Naive thymus-derived CD4-positive, alpha-beta T cell (primary cell): ENCODE data around the gene PLA2G10. TPM values are rescaled to one million over a fixed set of nuclear protein-coding genes. Genes with fewer than 3 reads are reported as not detected.
"Not testable (repeated sequence)": the region's sequence is repeated elsewhere in the genome, so short reads cannot be mapped to it uniquely, and the experiment has no call there.

Experiments used
- ATAC-seq: fragments of 150-1000 bp; cut with Tn5 transposase; 2 replicates; pipeline ENCODE4 v1.10.0; 2021; ENCODE audit warnings: mild to moderate bottlenecking, moderate library complexity
- CTCF ChIA-PET: fragments of 350-600 bp; sonication (Branson Sonifier 250); formaldehyde crosslinking; loops from one replicate; lab custom pipeline; 2021; ENCODE audit warnings: antibody characterized with exemption; lab: Charles Lee
- POLR2A ChIA-PET: fragments of 350-600 bp; sonication (Branson Sonifier 250); formaldehyde crosslinking; loops from one replicate; lab custom pipeline; 2021; ENCODE audit warnings: antibody characterized with exemption, inconsistent platforms; lab: Charles Lee
- DNase-seq, 9 donors: peaks; one replicate each; pipeline versions ENCODE4 v3.0.0 to v3.0.0-alpha.2; 2020 to 2022; ENCODE audit warnings: mixed read lengths in 1 of 9
- H3K27ac ChIP-seq: one replicate; pipeline ENCODE4 v1.7.0; 2013; ENCODE audit warnings: mild to moderate bottlenecking, low read depth, low read length, moderate library complexity
- H3K27me3 ChIP-seq, 2 donors: one replicate each; pipeline ENCODE4 v1.7.0; 2013; ENCODE audit warnings: low read length in 2 of 2, mild to moderate bottlenecking in 2 of 2, moderate library complexity in 2 of 2; ENCODE audit not compliant: control insufficient read depth in 2 of 2, insufficient read depth in 2 of 2
- H3K36me3 ChIP-seq, 3 experiments: 1 replicate in 2 of 3; 2 replicates in 1 of 3; pipeline ENCODE4 v1.7.0; 2013; ENCODE audit warnings: low read length in 3 of 3, mild to moderate bottlenecking in 3 of 3, moderate library complexity in 1 of 3; ENCODE audit not compliant: insufficient read depth in 3 of 3, control insufficient read depth in 2 of 3
- H3K4me1 ChIP-seq, 2 donors: one replicate each; pipeline ENCODE4 v1.7.0; 2013; ENCODE audit warnings: low read length in 2 of 2, mild to moderate bottlenecking in 2 of 2, moderate library complexity in 1 of 2; ENCODE audit not compliant: control insufficient read depth in 2 of 2, insufficient read depth in 2 of 2
- H3K4me3 ChIP-seq: 2 replicates; pipeline ENCODE4 v1.7.0; 2013; ENCODE audit warnings: mild to moderate bottlenecking, low read length
- H3K9me3 ChIP-seq, 3 experiments: 1 replicate in 2 of 3; 2 replicates in 1 of 3; pipeline ENCODE4 v1.7.0; 2013; ENCODE audit warnings: low read length in 3 of 3; ENCODE audit not compliant: control insufficient read depth in 2 of 3
- H3K27ac Mint-ChIP-seq, 9 donors: one replicate each; pipeline ENCODE4 v1.8.0; 2020 to 2022; ENCODE audit warnings: mixed read lengths in 9 of 9, mild to moderate bottlenecking in 8 of 9, moderate library complexity in 5 of 9, inconsistent platforms in 2 of 9
- H3K27me3 Mint-ChIP-seq, 5 donors: one replicate each; pipeline ENCODE4 v1.8.0; 2021 to 2022; ENCODE audit warnings: mixed read lengths in 5 of 5, mild to moderate bottlenecking in 1 of 5
- H3K36me3 Mint-ChIP-seq, 5 donors: one replicate each; pipeline ENCODE4 v1.8.0; 2020 to 2022; ENCODE audit warnings: mixed read lengths in 5 of 5, mild to moderate bottlenecking in 3 of 5, inconsistent platforms in 1 of 5
- H3K4me1 Mint-ChIP-seq, 7 donors: one replicate each; pipeline ENCODE4 v1.8.0; 2020 to 2022; ENCODE audit warnings: mixed read lengths in 7 of 7, mild to moderate bottlenecking in 3 of 7, inconsistent platforms in 1 of 7
- H3K4me3 Mint-ChIP-seq, 10 donors: one replicate each; pipeline ENCODE4 v1.8.0; 2020 to 2022; ENCODE audit warnings: mild to moderate bottlenecking in 10 of 10, mixed read lengths in 10 of 10, moderate library complexity in 6 of 10, inconsistent platforms in 2 of 10
- H3K9me3 Mint-ChIP-seq, 11 donors: one replicate each; pipeline ENCODE4 v1.8.0; 2020 to 2022; ENCODE audit warnings: mixed read lengths in 11 of 11, mild to moderate bottlenecking in 4 of 11, inconsistent platforms in 1 of 11, moderate library complexity in 1 of 11
- intact Hi-C, 2 donors: fragments of 100-400 bp; cut with micrococcal nuclease; formaldehyde crosslinking; loops; one replicate each; pipeline ENCODE4 v1.15.1; 2023
- polyA plus RNA-seq, 2 donors: library from polyadenylated mRNA; unstranded; fragments of 300-500 nt; fragmentation: Illumina TruSeq; gene quantifications; one replicate each; pipeline ENCODE4 v1.2.3, GENCODE V29; 2021
- total RNA-seq, 6 experiments: library from RNA in 5 of 6; stranded (reverse) in 5 of 6; gene quantifications; 1 replicate in 5 of 6; 2 replicates in 1 of 6; pipeline ENCODE4 v1.2.3 and lab custom pipeline; 2021 to 2026

PLA2G10 gene
- total and polyA plus RNA-seq, 7 experiments from 2014 or later, result not detected

DNA sequence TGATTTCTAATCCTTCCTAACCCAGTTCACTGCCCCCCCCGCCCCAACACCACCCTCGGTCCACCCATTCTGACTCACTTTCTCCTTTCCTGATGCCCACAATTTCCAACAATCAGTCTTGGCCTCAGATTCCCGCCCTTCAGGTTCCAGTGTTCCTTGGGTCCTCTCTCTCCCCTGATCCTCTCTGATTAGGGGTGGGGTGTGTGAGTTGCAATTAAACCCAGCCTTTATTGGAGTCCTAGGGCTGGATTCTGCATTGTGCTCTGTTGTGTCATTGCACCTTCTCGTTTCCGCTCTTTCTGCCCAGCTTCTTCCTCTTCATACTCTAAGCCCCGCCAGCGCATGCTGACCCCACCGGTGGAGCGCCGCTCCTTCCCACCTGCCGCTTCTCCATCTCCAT lies 8.6 kb upstream of the PLA2G10 start:
- H3K27ac ChIP-seq, H3K4me3 Mint-ChIP-seq, H3K4me1 Mint-ChIP-seq, H3K4me3 ChIP-seq, H3K36me3 ChIP-seq, POLR2A ChIA-PET, H3K27me3 ChIP-seq, H3K4me1 ChIP-seq, H3K36me3 Mint-ChIP-seq, H3K27ac Mint-ChIP-seq, DNase-seq, intact Hi-C loops, H3K9me3 ChIP-seq, ATAC-seq, H3K9me3 Mint-ChIP-seq, H3K27me3 Mint-ChIP-seq, CTCF ChIA-PET: not testable (repeated sequence)

DNA sequence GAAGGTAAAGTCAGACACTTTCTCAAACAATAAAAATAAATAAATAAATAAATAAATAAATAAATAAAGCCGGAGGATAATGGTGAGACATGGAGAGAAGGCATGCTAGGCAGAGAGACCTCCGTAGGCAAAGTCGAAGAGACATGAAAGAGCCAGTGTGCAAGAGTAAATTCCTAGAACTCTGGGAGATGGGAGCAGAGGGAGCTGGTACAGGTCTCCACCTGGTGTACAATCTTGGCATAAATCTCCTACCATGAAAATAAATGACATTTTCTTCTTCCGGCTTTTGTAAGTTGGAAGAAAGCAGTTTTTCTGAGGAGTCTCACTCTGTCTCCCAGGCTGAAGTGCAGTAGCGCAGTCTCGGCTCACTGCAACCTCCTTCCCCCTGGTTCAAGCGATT lies 7.8 kb upstream of the PLA2G10 start:
- H3K36me3 ChIP-seq, H3K27me3 ChIP-seq, H3K27me3 Mint-ChIP-seq, H3K4me3 ChIP-seq, intact Hi-C loops, ATAC-seq, CTCF ChIA-PET, H3K4me3 Mint-ChIP-seq, H3K4me1 Mint-ChIP-seq, POLR2A ChIA-PET, H3K36me3 Mint-ChIP-seq, H3K27ac Mint-ChIP-seq, H3K9me3 Mint-ChIP-seq, DNase-seq, H3K4me1 ChIP-seq, H3K9me3 ChIP-seq, H3K27ac ChIP-seq: not testable (repeated sequence)

DNA sequence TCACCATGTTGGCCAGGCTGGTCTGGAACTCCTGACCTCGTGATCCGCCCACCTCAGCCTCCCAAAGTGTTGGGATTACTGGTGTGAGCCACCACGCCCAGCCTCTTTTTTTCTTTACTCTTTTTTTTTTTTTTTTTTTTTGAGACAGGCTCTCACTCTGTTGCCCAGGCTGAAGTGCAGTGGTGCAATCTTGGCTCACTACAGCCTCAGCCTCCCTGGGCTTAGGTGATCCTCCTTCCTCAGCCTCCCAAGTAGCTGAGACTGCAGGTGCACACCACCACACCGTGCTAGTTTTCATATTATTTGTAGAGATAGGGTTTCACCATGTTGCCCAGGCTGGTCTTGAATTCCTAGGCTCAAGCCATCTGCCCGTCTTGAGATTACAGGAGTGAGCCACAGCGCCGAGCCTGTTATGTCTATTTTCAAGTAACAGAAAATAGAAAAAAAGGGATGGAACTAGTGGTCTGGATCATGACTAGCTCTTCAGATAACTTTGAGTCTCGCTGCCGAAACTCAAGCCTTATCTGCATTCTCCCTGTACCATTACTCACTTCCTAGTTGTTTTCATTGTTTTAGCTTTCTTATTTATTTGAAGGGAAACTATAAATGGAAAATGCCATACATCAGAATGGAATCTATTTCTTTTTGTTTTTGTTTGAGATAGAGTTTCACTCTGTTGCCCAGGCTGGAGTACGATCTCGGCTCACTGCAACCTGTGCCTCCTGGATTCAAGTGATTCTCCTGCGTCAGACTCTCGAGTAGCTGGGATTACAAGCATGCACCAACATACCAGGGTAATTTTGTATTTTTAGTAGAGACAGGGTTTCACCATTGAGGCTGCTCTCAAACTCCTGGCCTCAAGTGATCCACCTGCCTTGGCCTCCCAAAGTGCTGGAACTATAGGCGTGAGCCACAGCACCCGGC lies 8.0 kb downstream of the PLA2G10 start:
- H3K36me3 ChIP-seq, H3K27ac ChIP-seq, H3K9me3 ChIP-seq, H3K27me3 Mint-ChIP-seq, H3K27me3 ChIP-seq, POLR2A ChIA-PET, H3K27ac Mint-ChIP-seq, H3K4me3 Mint-ChIP-seq, H3K9me3 Mint-ChIP-seq, H3K4me1 Mint-ChIP-seq, intact Hi-C loops, H3K4me3 ChIP-seq, H3K36me3 Mint-ChIP-seq, CTCF ChIA-PET, ATAC-seq, DNase-seq, H3K4me1 ChIP-seq: not testable (repeated sequence)

DNA sequence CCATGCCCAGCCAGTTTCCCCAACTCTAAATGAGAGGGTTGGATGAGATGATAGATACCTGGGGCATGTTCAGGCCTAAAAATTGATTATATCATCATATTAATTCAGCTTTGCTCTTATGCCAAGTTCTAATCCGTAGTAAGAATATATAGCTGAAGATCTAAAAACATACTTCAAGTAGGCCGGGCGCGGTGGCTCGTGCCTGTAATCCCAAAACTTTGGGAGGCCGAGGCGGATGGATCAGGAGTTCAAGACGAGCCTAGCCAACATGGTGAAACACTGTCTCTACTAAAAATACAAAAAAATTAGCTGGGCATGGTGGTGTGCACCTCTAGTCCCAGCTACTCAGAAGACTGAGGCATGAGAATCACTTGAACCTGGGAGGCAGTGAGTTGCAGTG lies 12.0 kb downstream of the PLA2G10 start:
- Histone ChIP-seq H3K9me3 (no peaks in the 10 kb centered on the region), H3K36me3 (no peaks in the 10 kb centered on the region), H3K27me3 (no peaks in the 10 kb centered on the region), H3K4me1 (no peaks in the 10 kb centered on the region), H3K4me3 (no peak overlapping the region), H3K27ac (no peak overlapping the region)
- no peak for ATAC-seq
- CTCF ChIA-PET, result no interaction called here
- no peak overlapping the region for H3K27ac Mint-ChIP-seq
- no peak overlapping the region for H3K4me3 Mint-ChIP-seq
- peaks cover 0 to 3% (median 0%) of the 10 kb centered on the region in 7 donors for H3K4me1 Mint-ChIP-seq
- intact Hi-C loops, result no loop called here
- no peaks in the 10 kb centered on the region for H3K36me3 Mint-ChIP-seq
- POLR2A ChIA-PET, result no interaction called here
- H3K9me3 Mint-ChIP-seq, result no peaks in the 10 kb centered on the region
- no peak for DNase-seq
- peaks cover 0 to 4% (median 0%) of the 10 kb centered on the region in 5 donors for H3K27me3 Mint-ChIP-seq

DNA sequence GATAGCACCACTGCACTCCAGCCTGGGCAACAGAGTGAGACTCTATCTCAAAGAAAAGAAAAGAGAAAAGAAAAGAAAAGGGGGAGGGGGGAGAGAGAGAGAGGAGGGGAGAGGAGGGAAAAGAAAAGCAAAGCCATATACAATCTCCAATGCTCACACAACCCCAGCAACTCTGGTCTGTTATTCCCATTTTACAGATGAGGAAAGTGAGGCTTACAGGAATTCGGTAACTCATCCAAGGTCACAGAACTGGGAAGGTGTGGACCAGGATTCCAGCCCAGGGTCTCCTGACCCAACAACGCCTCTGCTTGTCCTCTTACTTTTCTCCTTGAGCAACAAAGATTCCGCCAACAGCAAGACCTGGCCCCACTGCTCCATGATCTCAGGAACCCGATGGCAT lies 13.0 kb downstream of the PLA2G10 start:
- no peaks in the 10 kb centered on the region for H3K4me1 ChIP-seq
- DNase-seq, result no peak
- ChIA-PET POLR2A (no interaction called here), CTCF (no interaction called here)
- H3K4me3 ChIP-seq, result no peak overlapping the region
- H3K36me3 ChIP-seq, result no peaks in the 10 kb centered on the region
- H3K27me3 ChIP-seq, result no peaks in the 10 kb centered on the region
- H3K4me1 Mint-ChIP-seq, result peaks cover 0 to 3% (median 0%) of the 10 kb centered on the region in 7 donors
- H3K9me3 ChIP-seq, result no peaks in the 10 kb centered on the region
- H3K27ac Mint-ChIP-seq, result no peak overlapping the region
- no peaks in the 10 kb centered on the region for H3K9me3 Mint-ChIP-seq
- intact Hi-C loops, result no loop called here
- ATAC-seq, result no peak
- no peak overlapping the region for H3K4me3 Mint-ChIP-seq
- H3K36me3 Mint-ChIP-seq, result no peaks in the 10 kb centered on the region
- no peak overlapping the region for H3K27ac ChIP-seq
- peaks cover 0 to 4% (median 0%) of the 10 kb centered on the region in 5 donors for H3K27me3 Mint-ChIP-seq

DNA sequence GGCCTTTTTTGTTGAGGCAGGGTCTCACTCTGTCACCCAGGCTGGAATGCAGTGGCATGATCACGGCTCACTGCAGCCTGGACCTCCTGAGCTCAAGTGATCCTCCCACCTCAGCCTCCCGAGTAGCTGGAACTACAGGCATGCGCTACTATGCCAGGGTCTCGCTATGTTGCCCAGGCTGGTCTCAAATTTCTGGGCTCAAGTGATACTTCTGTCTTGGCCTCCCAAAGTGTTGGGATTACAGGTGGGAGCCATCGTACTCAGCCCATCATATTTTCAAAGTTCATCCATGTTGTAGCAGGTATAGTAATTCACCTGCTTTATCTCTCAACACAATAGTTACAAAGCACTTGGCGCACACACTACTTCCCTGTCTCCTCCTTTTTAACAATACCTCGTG lies 13.7 kb downstream of the PLA2G10 start:
- H3K4me1 ChIP-seq, H3K4me3 ChIP-seq, H3K4me1 Mint-ChIP-seq, intact Hi-C loops, H3K9me3 Mint-ChIP-seq, H3K9me3 ChIP-seq, H3K36me3 Mint-ChIP-seq, POLR2A ChIA-PET, CTCF ChIA-PET, H3K27ac ChIP-seq, H3K27me3 ChIP-seq, H3K27me3 Mint-ChIP-seq, H3K27ac Mint-ChIP-seq, DNase-seq, H3K4me3 Mint-ChIP-seq, ATAC-seq, H3K36me3 ChIP-seq: not testable (repeated sequence)
